SJSA1 (cell line): ENCODE measurements around the gene LIAS. TPM values are rescaled to one million over a fixed set of nuclear protein-coding genes. Genes with fewer than 3 reads are reported as not detected.
A peak's percentile ranks its signal among the peaks of the same experiment; 100 is the strongest.
"Not testable (repeated sequence)": the region's sequence is repeated elsewhere in the genome, so short reads cannot be mapped to it uniquely, and the experiment has no call there.

ENCODE experiments used
- DNase-seq, 2 experiments: peaks; one replicate each; pipeline ENCODE4 v3.0.0-alpha.2; 2015 to 2020; ENCODE audit warnings: low spot score in 2 of 2, low read depth in 1 of 2
- H3K27ac ChIP-seq: fragments of 250-450 bp; sonication (Bioruptor Pico); 2 replicates; pipeline ENCODE4 v1.5.1; 2020; ENCODE audit warnings: mild to moderate bottlenecking, moderate library complexity
- H3K27me3 ChIP-seq: fragments of 250-450 bp; sonication (Bioruptor Pico); replicated peaks from 2 replicates; pipeline ENCODE4 v1.5.1; 2020; ENCODE audit warnings: mild to moderate bottlenecking, moderate library complexity
- H3K36me3 ChIP-seq: fragments of 250-450 bp; sonication (Bioruptor Pico); 2 replicates; pipeline ENCODE4 v1.5.1; 2020; ENCODE audit warnings: mild to moderate bottlenecking
- H3K4me1 ChIP-seq: fragments of 250-450 bp; sonication (Bioruptor Pico); replicated peaks from 2 replicates; pipeline ENCODE4 v1.6.1; 2021; ENCODE audit warnings: mild to moderate bottlenecking
- H3K4me3 ChIP-seq: fragments of 250-450 bp; sonication (Bioruptor Pico); 2 replicates; pipeline ENCODE4 v1.5.1; 2020; ENCODE audit warnings: mild to moderate bottlenecking
- H3K9me3 ChIP-seq: fragments of 250-450 bp; sonication (Bioruptor Pico); replicated peaks from 2 replicates; pipeline ENCODE4 v1.5.1; 2020; ENCODE audit warnings: mild to moderate bottlenecking
- total RNA-seq: library from RNA; depleted of rRNA; stranded (reverse); fragments of >200 nt; shearing (Covaris generic); gene quantifications from 2 replicates; pipeline ENCODE4 v1.2.3, GENCODE V29; 2014; rRNA removed

Gene LIAS
- total RNA-seq: 4.8 and 8.2 TPM in 2 replicates

DNA sequence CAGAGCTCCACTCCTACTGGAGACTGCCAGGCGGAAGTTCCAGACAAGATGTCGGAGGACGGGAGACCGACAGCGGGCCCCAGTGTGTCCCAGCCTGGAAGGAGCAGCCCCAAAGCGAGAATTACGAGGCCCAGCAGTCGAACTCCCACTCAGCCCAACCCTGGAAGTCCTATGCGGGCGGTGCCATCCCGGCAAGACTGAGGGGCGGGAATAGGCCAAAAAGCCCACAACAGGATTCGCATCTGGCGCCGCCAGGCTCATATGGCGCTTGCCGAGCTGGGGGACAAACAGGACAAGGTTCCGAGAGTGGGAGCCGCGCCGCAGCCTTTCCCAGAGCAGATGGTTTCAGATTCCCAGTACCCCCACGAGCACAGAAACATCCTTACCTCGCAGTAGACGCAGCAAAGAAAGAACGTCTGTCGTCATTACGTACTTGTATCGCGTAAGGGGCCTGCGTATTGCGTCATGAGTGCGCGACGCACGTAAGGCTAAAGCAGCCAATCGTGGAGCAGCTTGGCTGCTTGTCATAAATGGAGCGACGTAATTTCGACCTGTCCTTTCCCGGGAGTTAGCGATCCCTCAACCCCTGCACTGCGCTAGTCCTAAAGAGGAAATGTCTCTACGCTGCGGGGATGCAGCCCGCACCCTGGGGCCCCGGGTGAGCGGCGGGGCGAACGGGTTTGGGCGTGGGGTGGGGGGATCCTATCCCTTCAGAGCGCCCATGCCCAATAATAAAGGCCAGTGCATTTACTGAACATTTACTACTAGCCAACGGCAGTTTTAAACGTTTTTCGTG lies at the start of gene LIAS, which contains the start of gene RPL9:
Gene LIAS, plus strand, starts transcription at position 552 of the 796 bp plus-strand sequence. Its CDS starts 62 bp downstream, at position 614.
Gene RPL9, minus strand, starts transcription at position 418 of the 796 bp plus-strand sequence. CDS start 483 bp downstream, outside the sequence.
- Histone ChIP-seq H3K4me1 (peaks cover 7% of the 10 kb centered on the region), H3K36me3 (peaks cover 51% of the 10 kb centered on the region), H3K4me3 (peak within 1 kb of the TSS; percentile 82), H3K9me3 (no peaks in the 10 kb centered on the region), H3K27me3 (no peaks in the 10 kb centered on the region), H3K27ac (peak within 1 kb of the TSS; percentile 94)
- peak; percentile 89 to 90 for DNase-seq

DNA sequence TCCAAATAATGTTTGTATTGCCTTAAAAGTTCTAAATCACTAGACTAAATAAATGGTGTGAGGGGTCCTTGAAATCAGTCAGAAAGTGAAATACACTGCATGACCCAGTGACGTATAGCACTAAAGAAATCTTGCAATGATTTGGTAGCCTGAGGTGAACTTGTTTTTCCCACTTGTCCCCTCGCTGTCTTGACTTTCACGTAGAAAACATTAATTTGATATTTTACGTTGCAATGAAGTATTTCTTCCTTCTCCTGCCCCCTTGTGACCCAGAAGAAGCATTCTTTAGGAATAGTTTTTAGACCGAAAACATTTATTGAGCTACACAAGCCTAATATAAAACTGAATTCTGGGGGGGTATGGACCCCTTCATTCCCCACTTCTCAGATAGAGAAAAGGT lies 48.4 kb upstream of the LIAS start:
- no peaks in the 10 kb centered on the region for H3K9me3 ChIP-seq

DNA sequence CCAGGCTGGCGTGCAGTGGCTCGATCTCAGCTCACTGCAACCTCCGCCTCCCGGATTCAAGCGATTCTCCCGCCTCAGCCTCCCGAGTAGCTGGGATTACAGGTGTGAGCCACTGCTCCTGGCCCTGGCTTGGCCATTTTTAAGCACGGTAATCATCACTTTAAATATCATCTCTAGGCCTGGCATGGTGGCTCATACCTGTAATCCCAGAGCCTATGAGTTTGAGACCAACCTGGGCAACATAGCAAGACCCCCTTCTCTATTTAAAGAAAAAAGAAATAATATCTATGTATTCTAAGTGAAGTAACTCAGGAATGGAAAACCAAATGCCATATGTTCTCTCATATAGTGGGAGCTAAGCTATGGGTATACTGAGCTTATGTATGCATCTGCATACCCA lies 47.3 kb upstream of the LIAS start:
- H3K27me3 ChIP-seq, H3K27ac ChIP-seq, H3K36me3 ChIP-seq, H3K4me3 ChIP-seq, DNase-seq, H3K9me3 ChIP-seq, H3K4me1 ChIP-seq: not testable (repeated sequence)

More for the DNA sequence above, 48.4 kb upstream of the LIAS start:
- Histone ChIP-seq H3K27me3 (no peaks in the 10 kb centered on the region), H3K4me3 (no peak overlapping the region), H3K36me3 (no peaks in the 10 kb centered on the region), H3K4me1 (no peaks in the 10 kb centered on the region), H3K27ac (no peak overlapping the region)
- no peak for DNase-seq

DNA sequence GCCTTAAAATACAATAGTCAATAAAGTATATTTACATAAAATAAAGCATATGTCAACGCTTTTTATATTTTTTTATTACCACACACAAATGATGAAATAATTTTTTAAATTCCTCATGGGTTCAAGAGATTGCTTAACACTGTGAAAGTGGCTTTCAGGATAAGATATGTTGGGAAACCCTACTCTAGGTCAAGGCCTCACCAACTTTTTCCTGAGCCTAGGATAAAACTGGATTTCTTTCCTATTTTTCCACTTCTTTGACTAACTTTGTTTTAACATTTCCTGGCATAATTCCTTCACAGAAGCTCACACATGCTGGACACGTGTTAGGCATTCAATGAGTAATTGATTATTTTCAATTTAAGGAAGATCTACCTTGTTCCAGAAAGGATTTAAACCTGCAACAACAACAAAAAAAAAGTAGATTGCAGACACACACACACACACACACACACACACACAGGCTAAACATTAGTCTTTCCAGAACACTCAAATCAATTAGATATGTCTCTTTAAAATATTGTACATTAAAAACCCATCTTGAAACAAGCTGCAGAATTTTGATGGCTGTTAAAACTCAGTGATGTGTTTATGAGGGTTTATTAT lies 43.1 kb upstream of the LIAS start:
- Histone ChIP-seq H3K36me3 (no peaks in the 10 kb centered on the region), H3K4me1 (no peaks in the 10 kb centered on the region), H3K27me3 (no peaks in the 10 kb centered on the region), H3K27ac (no peak overlapping the region), H3K9me3 (no peaks in the 10 kb centered on the region), H3K4me3 (no peak overlapping the region)
- no peak for DNase-seq

DNA sequence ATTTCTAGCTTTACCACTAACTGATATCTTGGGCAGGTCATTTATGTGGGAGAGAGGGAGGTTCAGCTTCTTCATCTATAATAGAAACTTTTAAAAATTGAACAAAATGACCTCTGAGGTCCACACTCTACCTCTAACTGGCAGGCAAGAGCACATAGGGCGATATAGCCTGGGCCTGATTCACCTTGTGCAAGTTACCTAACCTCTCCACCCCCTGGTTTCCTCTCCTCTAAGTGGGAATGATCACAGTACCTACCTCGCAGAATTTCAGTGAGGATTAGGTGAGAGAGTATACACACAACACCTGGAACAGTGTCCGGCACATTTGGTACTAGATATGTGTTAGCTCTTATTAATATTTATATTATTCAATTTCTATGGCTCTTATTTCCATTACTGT lies 36.6 kb upstream of the LIAS start:
- H3K4me1 ChIP-seq: no peaks in the 10 kb centered on the region
- no peaks in the 10 kb centered on the region for H3K36me3 ChIP-seq
- no peak overlapping the region for H3K4me3 ChIP-seq
- no peak for DNase-seq
- no peak overlapping the region for H3K27ac ChIP-seq
- no peaks in the 10 kb centered on the region for H3K9me3 ChIP-seq
- H3K27me3 ChIP-seq: no peaks in the 10 kb centered on the region

DNA sequence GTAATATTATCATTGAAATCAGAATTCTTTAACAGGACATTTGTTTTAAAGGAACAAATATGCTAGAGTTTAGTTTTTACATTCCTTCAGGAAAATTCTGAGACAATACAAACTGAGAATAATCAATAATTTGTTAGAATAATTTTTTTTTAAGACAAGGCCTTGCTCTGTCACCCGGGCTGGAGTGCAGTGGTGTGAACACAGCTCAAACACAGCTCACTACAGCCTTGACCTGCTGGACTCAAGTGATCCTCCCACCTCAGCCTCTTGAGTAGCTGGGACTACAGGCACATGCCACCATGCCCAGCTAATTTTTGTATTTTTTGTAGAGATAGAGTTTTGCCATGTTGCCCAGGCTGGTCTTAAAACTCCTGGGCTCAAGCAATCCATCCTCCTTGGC lies 33.6 kb upstream of the LIAS start:
- H3K36me3 ChIP-seq, H3K27ac ChIP-seq, H3K27me3 ChIP-seq, DNase-seq, H3K9me3 ChIP-seq, H3K4me3 ChIP-seq, H3K4me1 ChIP-seq: not testable (repeated sequence)

DNA sequence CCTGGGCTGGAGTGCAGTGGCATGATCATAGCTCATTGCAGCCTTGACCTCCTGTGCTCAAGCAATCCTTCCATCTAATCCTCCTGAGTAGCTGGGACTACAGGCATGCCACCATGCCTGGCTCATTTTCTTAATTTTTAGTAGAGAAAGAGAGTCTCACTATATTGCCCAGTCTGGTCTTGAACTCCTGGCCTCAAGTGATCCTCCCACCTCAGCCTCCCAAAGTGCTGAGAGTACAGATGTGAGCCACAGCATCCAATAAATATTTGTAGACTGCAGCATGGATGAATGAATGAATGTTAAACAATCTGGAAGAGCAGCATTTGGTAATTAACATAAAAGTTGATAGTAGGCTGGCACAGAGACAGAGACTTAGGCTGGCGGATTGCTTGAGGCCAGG lies 32.1 kb upstream of the LIAS start:
- no peak for DNase-seq
- Histone ChIP-seq H3K27me3 (no peaks in the 10 kb centered on the region), H3K27ac (no peak overlapping the region), H3K4me3 (no peak overlapping the region), H3K36me3 (no peaks in the 10 kb centered on the region), H3K4me1 (no peaks in the 10 kb centered on the region), H3K9me3 (no peaks in the 10 kb centered on the region)

DNA sequence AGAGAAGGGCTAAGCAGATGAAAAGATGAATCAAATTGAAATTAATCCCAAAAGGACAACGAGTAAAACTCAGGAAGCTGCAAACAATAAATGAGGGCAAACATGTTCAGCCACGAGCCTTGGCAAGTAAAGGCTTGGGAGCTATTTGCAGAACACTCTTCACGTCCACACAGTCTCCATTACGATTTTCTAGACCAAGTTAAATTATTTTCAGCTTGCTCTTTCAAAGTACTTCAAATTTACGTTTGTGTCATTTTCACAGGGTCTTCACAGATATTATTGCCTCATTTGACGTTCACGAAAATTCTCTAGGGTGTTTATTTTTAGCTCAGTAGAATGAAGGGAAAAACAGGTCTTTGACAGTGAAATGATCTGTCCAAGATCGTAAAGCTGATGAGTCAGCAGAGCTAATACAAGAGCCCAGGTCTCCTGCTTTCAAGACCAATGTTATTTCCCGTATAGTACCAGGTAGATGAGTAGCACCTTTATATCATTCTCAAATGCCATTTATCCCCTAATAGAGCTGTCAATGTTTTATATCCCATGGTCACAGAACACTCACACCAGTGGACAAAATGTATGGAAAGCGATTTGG lies 31.2 kb upstream of the LIAS start:
- no peaks in the 10 kb centered on the region for H3K36me3 ChIP-seq
- H3K27ac ChIP-seq: no peak overlapping the region
- DNase-seq: no peak
- no peaks in the 10 kb centered on the region for H3K4me1 ChIP-seq
- H3K4me3 ChIP-seq: no peak overlapping the region
- no peaks in the 10 kb centered on the region for H3K9me3 ChIP-seq
- H3K27me3 ChIP-seq: no peaks in the 10 kb centered on the region

DNA sequence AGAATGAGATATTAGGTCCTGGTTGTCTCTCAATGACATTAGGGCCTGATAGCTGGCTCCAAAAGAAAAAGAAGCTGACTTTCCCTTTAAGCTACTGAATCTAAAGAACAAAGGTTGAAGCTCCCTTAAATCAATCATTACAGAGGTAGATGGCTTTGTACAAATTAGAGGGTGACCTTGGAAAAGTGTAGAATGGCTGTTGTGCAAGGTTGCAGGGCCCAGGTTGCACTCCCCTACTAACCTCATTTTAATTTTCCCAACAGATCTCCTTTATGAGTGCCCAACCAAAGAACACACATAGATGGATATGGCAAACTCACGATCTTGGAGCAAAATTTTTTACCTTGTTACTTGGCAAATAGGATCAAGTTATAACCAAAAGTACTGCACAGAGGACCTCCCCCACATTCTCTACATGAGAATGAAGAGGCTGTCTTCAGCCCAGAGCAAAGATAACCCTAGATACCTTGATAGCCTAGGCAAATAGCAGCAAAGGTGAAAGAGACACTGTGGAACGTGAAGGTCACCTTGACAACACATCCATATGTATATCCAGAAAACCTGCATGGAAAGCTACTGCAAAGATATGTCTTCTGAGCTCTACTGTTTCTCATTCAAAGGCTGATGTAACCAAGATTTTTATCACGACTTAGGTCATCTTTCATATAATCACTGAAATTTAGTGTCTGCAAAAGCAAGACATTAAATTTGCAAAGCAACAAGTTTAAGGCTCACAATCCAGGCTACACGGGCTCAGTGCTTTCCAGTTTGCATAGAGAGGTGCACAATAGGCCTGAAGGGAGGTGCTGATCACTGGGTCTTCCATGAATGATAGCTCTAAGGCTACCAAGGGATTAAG lies 29.2 kb upstream of the LIAS start:
- Histone ChIP-seq H3K9me3 (no peaks in the 10 kb centered on the region), H3K27ac (no peak overlapping the region), H3K4me1 (no peaks in the 10 kb centered on the region), H3K36me3 (no peaks in the 10 kb centered on the region), H3K4me3 (no peak overlapping the region), H3K27me3 (no peaks in the 10 kb centered on the region)
- DNase-seq: no peak

DNA sequence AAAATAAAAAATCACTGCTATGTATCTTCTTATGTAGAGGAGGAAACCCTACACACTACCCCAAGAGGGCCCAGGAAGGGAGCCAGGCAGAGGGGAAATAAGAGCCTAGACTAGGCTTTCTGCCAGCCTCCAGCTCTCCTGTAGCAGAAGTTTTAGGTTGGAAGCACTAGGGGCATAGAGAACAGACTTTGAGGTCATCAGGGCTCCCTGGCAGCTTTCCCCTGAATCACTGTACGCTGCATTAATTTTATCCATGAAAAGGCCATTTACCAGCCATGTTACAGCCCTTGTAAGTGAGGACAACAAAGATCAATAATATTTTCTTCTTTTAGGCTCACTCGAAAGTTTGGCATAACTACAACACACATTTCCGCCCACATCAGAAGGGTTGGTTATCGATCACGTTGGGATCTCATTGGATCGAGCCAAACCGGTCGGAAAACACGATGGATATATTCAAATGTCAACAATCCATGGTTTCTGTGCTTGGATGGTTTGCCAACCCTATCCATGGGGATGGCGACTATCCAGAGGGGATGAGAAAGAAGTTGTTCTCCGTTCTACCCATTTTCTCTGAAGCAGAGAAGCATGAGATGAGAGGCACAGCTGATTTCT lies 24.9 kb upstream of the LIAS start:
- H3K4me3 ChIP-seq: no peak overlapping the region
- no peaks in the 10 kb centered on the region for H3K36me3 ChIP-seq
- H3K9me3 ChIP-seq: no peaks in the 10 kb centered on the region
- DNase-seq: no peak
- no peaks in the 10 kb centered on the region for H3K4me1 ChIP-seq
- no peak overlapping the region for H3K27ac ChIP-seq
- no peaks in the 10 kb centered on the region for H3K27me3 ChIP-seq

DNA sequence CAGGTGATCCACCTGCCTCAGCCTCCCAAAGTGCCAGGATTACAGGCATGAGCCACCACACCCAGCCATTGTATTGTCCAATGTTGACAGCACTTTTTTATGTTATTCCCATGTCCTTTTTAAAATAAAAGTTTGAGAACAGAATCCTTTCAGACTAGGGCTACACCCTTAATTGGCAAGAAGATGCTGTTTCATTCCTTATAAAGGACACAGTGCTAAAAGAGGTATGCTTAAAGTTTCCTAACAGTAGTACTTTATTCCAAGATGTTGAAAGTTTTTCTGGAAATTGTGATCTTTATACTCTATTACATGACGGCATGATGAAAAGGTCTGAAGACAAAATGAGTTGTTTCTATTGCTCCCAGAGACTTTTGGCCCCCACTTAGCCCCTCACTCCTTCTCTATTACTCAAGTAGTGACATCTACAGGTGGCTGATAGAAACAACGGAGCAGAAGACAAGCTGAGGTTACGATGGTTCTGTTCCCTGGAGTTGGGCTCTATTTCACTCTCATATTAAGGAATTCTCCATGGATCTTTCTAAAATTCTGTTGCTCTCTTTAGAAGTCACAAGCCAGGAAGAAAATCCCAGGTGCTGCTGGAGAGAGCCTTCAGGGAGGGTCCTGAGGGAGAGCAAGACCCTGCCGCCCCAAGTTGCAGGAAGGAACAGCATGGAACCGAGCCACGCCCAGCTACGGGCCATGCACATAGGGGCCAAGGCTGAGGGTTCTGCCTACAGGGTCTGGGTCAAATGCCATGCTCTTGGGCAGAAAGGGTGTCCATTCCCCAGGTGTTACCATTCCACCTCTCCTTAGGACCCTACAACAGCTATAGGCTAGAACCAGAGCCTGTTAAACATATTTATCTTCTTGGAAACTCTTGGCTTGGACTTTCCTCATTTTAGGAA lies 22.9 kb upstream of the LIAS start:
- Histone ChIP-seq H3K27ac (no peak overlapping the region), H3K27me3 (no peaks in the 10 kb centered on the region)
- no peak for DNase-seq

DNA sequence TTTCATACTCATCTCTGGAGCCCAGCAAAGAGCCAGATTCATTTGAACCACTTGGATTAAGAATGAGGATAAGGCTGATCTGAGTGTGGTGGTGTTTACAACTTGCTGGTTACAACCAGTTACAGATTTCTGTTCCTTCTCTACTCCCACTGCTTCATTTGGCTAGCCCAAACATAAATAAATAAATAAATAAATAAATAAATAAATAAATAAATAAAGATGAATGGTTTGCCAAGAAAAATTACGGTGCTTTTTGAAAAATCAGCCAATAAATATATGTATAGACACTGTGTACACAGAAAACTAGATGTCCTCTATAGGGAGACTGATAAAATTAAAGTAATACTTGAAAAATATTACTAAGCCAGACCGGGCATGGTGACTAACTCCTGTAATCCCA lies 17.3 kb upstream of the LIAS start:
- Histone ChIP-seq H3K9me3 (no peaks in the 10 kb centered on the region), H3K4me3 (no peak overlapping the region), H3K27me3 (no peaks in the 10 kb centered on the region), H3K27ac (no peak overlapping the region), H3K36me3 (no peaks in the 10 kb centered on the region), H3K4me1 (no peaks in the 10 kb centered on the region)
- DNase-seq: no peak

More for the DNA sequence above, 22.9 kb upstream of the LIAS start:
- Histone ChIP-seq H3K9me3 (no peaks in the 10 kb centered on the region), H3K36me3 (no peaks in the 10 kb centered on the region), H3K4me1 (no peaks in the 10 kb centered on the region), H3K4me3 (no peak overlapping the region)
